HepG2 (cell line): ENCODE measurements around the gene ZSCAN21. TPM values are rescaled to one million over a fixed set of nuclear protein-coding genes. Genes with fewer than 3 reads are reported as not detected.

Experiments used
- ATAC-seq: fragments of 200-7000 bp; cut with Tn5 transposase; 3 replicates; pipeline ENCODE4 v1.9.1; 2020; ENCODE audit warnings: mild to moderate bottlenecking, moderate library complexity
- BruUV-seq: library from RNA; stranded (reverse); fragments of 400-500 nt; replicated peaks from 2 replicates; lab custom pipeline; 2021; lab: Mats Ljungman, UMichigan
- CTCF ChIA-PET: fragments of 300-600 bp; formaldehyde crosslinking; extraction: SDS; loops from one replicate; lab custom pipeline; 2021; ENCODE audit warnings: low total read pairs, inconsistent platforms, low intra/inter-chr PET ratio; lab: Yijun Ruan, JAX
- POLR2A ChIA-PET: fragments of 350-600 bp; sonication (Branson Sonifier 250); formaldehyde crosslinking; loops from one replicate; lab custom pipeline; 2020; ENCODE audit warnings: antibody characterized with exemption, inconsistent platforms; lab: Yijun Ruan, JAX
- DNase-seq: peaks from one replicate; pipeline ENCODE4 v3.0.0-alpha.2; 2015; ENCODE audit warnings: low spot score
- FAIRE-seq: peaks from 3 replicates; lab custom pipeline; 2011; peaks lifted over from hg19 to GRCh38; lab: Jason Lieb, UNC
- H2AFZ ChIP-seq: one replicate; pipeline ENCODE4 v1.6.1; 2011; ENCODE audit warnings: low read length, inconsistent platforms
- H3K27ac ChIP-seq: fragments of 300-600 bp; 3 replicates; pipeline ENCODE4 v1.8.0; 2011; ENCODE audit warnings: mixed run types, mild to moderate bottlenecking, mixed read lengths, low read length, inconsistent platforms; ENCODE audit not compliant: insufficient read depth; ENCODE audit errors: extremely low read length
- H3K27me3 ChIP-seq, 2 experiments: fragments of 200-600 bp in 1 of 2; 2 replicates in 1 of 2; 3 replicates in 1 of 2; pipeline versions ENCODE4 v1.6.0 to v1.8.0; 2011; ENCODE audit warnings: low read length in 2 of 2, mild to moderate bottlenecking in 2 of 2, moderate library complexity in 2 of 2, inconsistent platforms in 1 of 2; ENCODE audit not compliant: insufficient read depth in 2 of 2, control insufficient read depth in 1 of 2
- H3K36me3 ChIP-seq, 2 experiments: fragments of 200-600 bp in 1 of 2; replicated peaks in 1 of 2; 2 replicates in 1 of 2; 3 replicates in 1 of 2; pipeline versions ENCODE4 v1.5.1 to v1.8.0; 2011; ENCODE audit warnings: low read length in 2 of 2, inconsistent platforms in 1 of 2; ENCODE audit not compliant: insufficient read depth in 2 of 2, control insufficient read depth in 1 of 2
- H3K4me1 ChIP-seq: 2 replicates; pipeline ENCODE4 v1.5.1; 2012; ENCODE audit warnings: low read length, inconsistent platforms; ENCODE audit not compliant: insufficient read depth
- H3K4me2 ChIP-seq: 2 replicates; pipeline ENCODE4 v1.6.0; 2011; ENCODE audit warnings: low read depth, low read length, inconsistent platforms
- H3K4me3 ChIP-seq, 3 experiments: fragments of 200-600 bp in 1 of 3; sonication (generic), shearing (Covaris generic) in 1 of 3; replicated peaks in 1 of 3; 2 replicates each; pipeline ENCODE4 v1.5.1; 2011 to 2016; ENCODE audit warnings: low read length in 3 of 3, inconsistent platforms in 2 of 3, low read depth in 2 of 3, mild to moderate bottlenecking in 2 of 3, control low read depth in 1 of 3, mixed read lengths in 1 of 3; ENCODE audit not compliant: insufficient read depth in 1 of 3
- H3K79me2 ChIP-seq: one replicate; pipeline ENCODE4 v1.6.1; 2011; ENCODE audit warnings: low read length, inconsistent platforms; ENCODE audit not compliant: insufficient read depth
- H3K9ac ChIP-seq: 2 replicates; pipeline ENCODE4 v1.6.0; 2011; ENCODE audit warnings: mild to moderate bottlenecking, low read depth, low read length, inconsistent platforms; ENCODE audit not compliant: insufficient read depth
- H3K9me3 ChIP-seq: 2 replicates; pipeline ENCODE4 v1.5.1; 2012; ENCODE audit warnings: mild to moderate bottlenecking, low read length
- H4K20me1 ChIP-seq: 2 replicates; pipeline ENCODE4 v1.6.0; 2011; ENCODE audit warnings: inconsistent platforms, mild to moderate bottlenecking, low read length, moderate library complexity; ENCODE audit not compliant: insufficient read depth
- CTCF ChIP-seq: sonication (generic); formaldehyde crosslinking; IDR thresholded peaks from 2 replicates; pipeline ENCODE4 v1.5.0; 2020; ENCODE audit warnings: mild to moderate bottlenecking, missing genetic modification reagents, moderate library complexity
- HIC2 ChIP-seq: sonication (generic); formaldehyde crosslinking; IDR thresholded peaks from 2 replicates; pipeline ENCODE4 v1.9.0; 2022; ENCODE audit warnings: low read depth, missing genetic modification reagents
- HMGA1 ChIP-seq: sonication (generic); formaldehyde crosslinking; conservative IDR thresholded peaks from 2 replicates; pipeline ENCODE4 v1.4.0; 2020; ENCODE audit warnings: missing genetic modification reagents
- KAT7 ChIP-seq: IDR thresholded peaks from 2 replicates; pipeline ENCODE4 v1.6.1; 2018; ENCODE audit warnings: borderline replicate concordance, missing compliant biosample characterization
- RCOR2 ChIP-seq: IDR thresholded peaks from 2 replicates; pipeline ENCODE4 v1.6.1; 2016; ENCODE audit warnings: missing biosample characterization, missing genetic modification reagents
- SALL2 ChIP-seq: sonication (generic); formaldehyde crosslinking; IDR thresholded peaks from 2 replicates; pipeline ENCODE4 v1.8.1; 2023; ENCODE audit warnings: mild to moderate bottlenecking, missing genetic modification reagents, inconsistent platforms
- SMC3 ChIP-seq: IDR thresholded peaks from 2 replicates; pipeline ENCODE4 v1.6.1; 2011; ENCODE audit warnings: low read length, improper control_type of control experiment
- STAG1 ChIP-seq: sonication (generic); formaldehyde crosslinking; IDR thresholded peaks from 2 replicates; pipeline ENCODE4 v1.4.0; 2020; ENCODE audit warnings: missing genetic modification reagents
- TAF1 ChIP-seq: sonication (generic); formaldehyde crosslinking; IDR thresholded peaks from 2 replicates; pipeline ENCODE4 v1.4.0; 2020; ENCODE audit warnings: missing genetic modification reagents
- ZBTB33 ChIP-seq: sonication (generic); formaldehyde crosslinking; IDR thresholded peaks from 2 replicates; pipeline ENCODE4 v1.4.0; 2020; ENCODE audit warnings: missing genetic modification reagents
- ZBTB49 ChIP-seq: sonication (generic); formaldehyde crosslinking; IDR thresholded peaks from 2 replicates; pipeline ENCODE4 v1.4.0; 2020; ENCODE audit warnings: missing genetic modification reagents, borderline replicate concordance
- ZNF180 ChIP-seq: sonication (generic); formaldehyde crosslinking; IDR thresholded peaks from 2 replicates; pipeline ENCODE4 v1.4.0; 2020; ENCODE audit warnings: low read depth, missing genetic modification reagents, borderline replicate concordance
- ZNF225 ChIP-seq: sonication (generic); formaldehyde crosslinking; IDR thresholded peaks from 2 replicates; pipeline ENCODE4 v1.4.0; 2020; ENCODE audit warnings: mild to moderate bottlenecking, missing genetic modification reagents
- ZNF264 ChIP-seq: sonication (generic); formaldehyde crosslinking; IDR thresholded peaks from 2 replicates; pipeline ENCODE4 v1.4.0; 2020; ENCODE audit warnings: missing genetic modification reagents
- WGBS: methylation state at CpG from one replicate; pipeline ENCODE4 v1.1.6; 2017; ENCODE audit warnings: low lambda C conversion rate; 5-methylcytosine and 5-hydroxymethylcytosine counted together
- in situ Hi-C: cut with HindIII; loops from 2 replicates; pipeline ENCODE4 v1.10.0; 2017; ENCODE audit warnings: low pct_unique_long_range_greater_than_20kb; ENCODE audit not compliant: extremely low pct_ligation_motif_present
- intact Hi-C: fragments of 100-400 bp; cut with micrococcal nuclease; formaldehyde crosslinking; loops from one replicate; pipeline ENCODE4 v1.10.0; 2022; ENCODE audit not compliant: unreplicated experiment
- polyA plus RNA-seq, 8 experiments: library from polyadenylated mRNA; depleted of rRNA in 3 of 8; stranded (reverse) in 7 of 8; unstranded in 1 of 8; fragments of >200 nt; fragmentation: Illumina TruSeq in 4 of 8; extraction: Trizol in 4 of 8; gene quantifications; 2 replicates each; pipeline versions ENCODE4 v1.2.1 to v1.2.3, GENCODE V29; 2011 to 2016; ENCODE audit warnings: low read depth in 4 of 8, missing spikeins in 1 of 8, mixed read lengths in 1 of 8; ENCODE audit not compliant: insufficient read depth in 1 of 8
- total RNA-seq, 5 experiments: library from RNA; depleted of rRNA; stranded (reverse); fragments of >200 nt; fragmentation: Illumina TruSeq; extraction: Trizol; gene quantifications; 2 replicates each; pipeline ENCODE4 v1.2.3, GENCODE V29; 2016; ENCODE audit warnings: low read depth in 1 of 5

The ZSCAN21 gene
- total and polyA plus RNA-seq, 2 of the 13 experiments (the other 11 are each of a cell fraction or from before 2014, with no cell fraction given) = 7.0 to 10.0 TPM

GRCh38 chr7:100044718-100045117 lies 4.9 kb upstream of the ZSCAN21 start:
- Histone ChIP-seq H3K4me3 (no peak overlapping the region), H3K27ac (no peak overlapping the region), H2AFZ (no peak overlapping the region), H3K4me2 (no peak overlapping the region), H3K9ac (no peak overlapping the region), H4K20me1 (no peaks in the 10 kb centered on the region), H3K27me3 (no peaks in the 10 kb centered on the region), H3K4me1 (peaks cover 34% of the 10 kb centered on the region), H3K36me3 (no peaks in the 10 kb centered on the region), H3K79me2 (no peaks in the 10 kb centered on the region), H3K9me3 (no peaks in the 10 kb centered on the region)
- in situ Hi-C loops (no loop called here), intact Hi-C loops (no loop called here)
- TF ChIP-seq SALL2 (no peak), HMGA1 (CRISPR knock-in tag) (no peak), ZBTB49 (CRISPR knock-in tag) (no peak), ZBTB33 (CRISPR knock-in tag) (peak; percentile 71), ZNF264 (CRISPR knock-in tag) (no peak), TAF1 (no peak), KAT7 (CRISPR knock-in tag) (no peak), CTCF (peak; percentile 56), ZNF225 (CRISPR knock-in tag) (no peak), HIC2 (CRISPR knock-in tag) (no peak), ZNF180 (no peak), RCOR2 (CRISPR knock-in tag) (no peak), STAG1 (CRISPR knock-in tag) (peak; percentile 58), SMC3 (peak; percentile 43; the same call in 1 of the 2 replicates)
- POLR2A ChIA-PET = interaction anchor here (1.0 to 1.8 kb wide), 2 partner anchors 29 to 41 kb away, joined by 3 read pairs; partner anchors contain the start of gene ZKSCAN1
- DNase-seq (no peak), ATAC-seq (peak; percentile 24; the same call in 2 of the 3 replicates), FAIRE-seq (no peak)
- BruUV-seq = no TSS peak
- 70% methylated on average over 6 of the region's 6 CpGs for WGBS
- CTCF ChIA-PET = interaction anchor here (0.7 kb wide), 1 partner anchor 51 kb away, joined by 3 read pairs; no protein-coding TSS in a partner anchor
